GM12874 (cell line): Measurements from ENCODE around the gene STAT5A.

Experiments
- TF ChIP-seq, protein P1 (sequence below): IDR thresholded peaks from 2 replicates; pipeline ENCODE4 v1.5.1; 2011; ENCODE audit warnings: low read depth, mild to moderate bottlenecking, control low read depth, low read length, moderate library complexity; ENCODE audit not compliant: insufficient read depth

The STAT5A gene

DNA sequence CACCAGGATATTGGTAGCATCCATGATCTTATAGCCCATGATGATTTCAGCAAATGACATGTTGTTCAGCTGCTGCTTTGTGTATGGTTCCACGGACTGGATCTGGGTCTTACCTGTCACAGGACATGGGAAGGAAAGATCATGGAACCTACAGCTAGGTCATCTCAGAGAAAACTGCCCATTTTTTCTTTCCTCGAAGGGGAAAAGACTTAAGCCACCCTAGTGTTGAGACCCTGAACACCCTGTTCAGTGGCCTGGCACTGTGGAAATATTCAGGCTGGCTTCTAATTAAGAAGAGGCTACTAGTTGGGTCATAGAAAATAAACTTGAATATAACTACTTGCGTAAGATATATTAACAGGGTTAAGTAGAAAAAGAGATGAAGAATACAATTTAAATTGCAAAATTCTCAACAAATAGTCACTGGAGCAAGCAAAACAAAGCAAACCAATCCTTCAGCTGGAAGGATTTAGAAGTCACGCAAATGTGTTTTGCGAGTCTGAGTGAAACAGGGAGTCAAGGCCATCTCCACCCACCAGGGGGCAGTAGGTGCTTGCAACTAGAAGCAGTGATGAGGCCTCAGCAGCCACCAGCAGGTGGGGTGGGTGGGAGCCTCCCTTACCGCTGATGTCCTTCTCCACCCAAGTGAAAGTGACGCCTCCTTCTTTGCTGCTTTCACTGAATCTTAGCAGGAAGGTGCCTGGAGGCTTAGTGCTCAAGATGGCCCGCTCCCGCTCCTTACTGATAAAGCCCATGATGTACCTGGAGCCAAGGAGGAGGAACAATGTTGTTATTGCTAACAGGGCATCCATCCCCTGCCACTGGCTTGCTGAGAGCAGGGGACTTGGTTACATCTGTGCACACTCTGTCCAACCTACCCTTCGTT lies 34.3 kb downstream of the STAT5A start:
- TF ChIP-seq, protein P1, sequence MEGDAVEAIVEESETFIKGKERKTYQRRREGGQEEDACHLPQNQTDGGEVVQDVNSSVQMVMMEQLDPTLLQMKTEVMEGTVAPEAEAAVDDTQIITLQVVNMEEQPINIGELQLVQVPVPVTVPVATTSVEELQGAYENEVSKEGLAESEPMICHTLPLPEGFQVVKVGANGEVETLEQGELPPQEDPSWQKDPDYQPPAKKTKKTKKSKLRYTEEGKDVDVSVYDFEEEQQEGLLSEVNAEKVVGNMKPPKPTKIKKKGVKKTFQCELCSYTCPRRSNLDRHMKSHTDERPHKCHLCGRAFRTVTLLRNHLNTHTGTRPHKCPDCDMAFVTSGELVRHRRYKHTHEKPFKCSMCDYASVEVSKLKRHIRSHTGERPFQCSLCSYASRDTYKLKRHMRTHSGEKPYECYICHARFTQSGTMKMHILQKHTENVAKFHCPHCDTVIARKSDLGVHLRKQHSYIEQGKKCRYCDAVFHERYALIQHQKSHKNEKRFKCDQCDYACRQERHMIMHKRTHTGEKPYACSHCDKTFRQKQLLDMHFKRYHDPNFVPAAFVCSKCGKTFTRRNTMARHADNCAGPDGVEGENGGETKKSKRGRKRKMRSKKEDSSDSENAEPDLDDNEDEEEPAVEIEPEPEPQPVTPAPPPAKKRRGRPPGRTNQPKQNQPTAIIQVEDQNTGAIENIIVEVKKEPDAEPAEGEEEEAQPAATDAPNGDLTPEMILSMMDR = peak; percentile 99

DNA sequence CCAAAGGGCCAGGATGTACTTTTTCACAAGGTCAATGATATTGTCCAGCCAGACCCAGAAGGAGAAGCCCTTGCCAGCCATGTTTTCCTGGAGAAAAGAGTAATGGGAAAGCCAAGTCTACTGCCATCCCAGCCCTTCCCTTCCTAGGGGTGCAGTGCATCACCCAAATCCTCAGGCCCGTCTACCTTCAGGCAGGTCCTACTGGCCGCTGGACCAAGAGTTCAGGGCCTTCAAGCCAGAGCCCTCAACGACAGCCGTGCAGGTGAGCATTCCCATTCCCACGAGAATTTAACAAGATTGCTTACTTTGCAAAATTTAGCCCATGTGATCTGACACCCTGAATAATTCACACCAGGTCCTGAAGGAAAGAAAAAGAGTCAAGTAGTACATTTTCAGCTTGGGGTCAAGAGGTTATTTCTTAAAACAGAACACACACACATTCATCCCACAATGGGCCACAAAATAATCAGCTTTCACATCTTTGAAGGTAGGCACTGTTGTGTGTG lies 35.0 kb downstream of the STAT5A start:
- TF ChIP-seq, protein P1 = no peak

DNA sequence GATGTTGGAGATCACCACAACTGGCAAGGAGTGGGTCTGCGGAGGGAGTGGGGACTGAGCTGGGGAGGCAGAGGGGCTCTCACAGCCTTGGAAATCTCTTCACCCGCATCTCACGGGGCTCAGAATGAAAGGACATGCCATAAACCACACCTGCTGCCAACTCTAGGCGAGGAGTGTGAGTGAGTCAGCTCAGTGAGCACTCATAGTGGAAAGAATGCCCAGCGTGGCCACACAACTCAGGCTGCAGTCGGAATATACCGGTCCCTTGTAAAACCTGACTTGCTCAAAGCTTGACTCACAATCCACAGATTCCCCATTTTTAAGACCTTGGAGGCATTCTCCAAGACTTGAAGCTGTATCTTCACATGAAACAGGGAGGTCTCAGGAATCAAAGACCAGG lies 36.7 kb downstream of the STAT5A start:
- TF ChIP-seq, protein P1 = no peak

GRCh38 chr17:42329025-42329976 lies 41.0 kb downstream of the STAT5A start:
- TF ChIP-seq, protein P1 = no peak

- TF ChIP-seq, protein P1 = no peak
Measured at GRCh38 chr17:42333053-42333452, 44.8 kb downstream of the STAT5A start.

- TF ChIP-seq, protein P1 = no peak
Measured at GRCh38 chr17:42334677-42335076, 46.4 kb downstream of the STAT5A start.

GRCh38 chr17:42337442-42337841 lies 49.1 kb downstream of the STAT5A start:
- TF ChIP-seq, protein P1 = no peak
